ENCODE data around the gene PIP4K2A.
"Not testable (repeated sequence)": the region's sequence is repeated elsewhere in the genome, so short reads cannot be mapped to it uniquely, and the experiment has no call there.

Gene PIP4K2A

DNA sequence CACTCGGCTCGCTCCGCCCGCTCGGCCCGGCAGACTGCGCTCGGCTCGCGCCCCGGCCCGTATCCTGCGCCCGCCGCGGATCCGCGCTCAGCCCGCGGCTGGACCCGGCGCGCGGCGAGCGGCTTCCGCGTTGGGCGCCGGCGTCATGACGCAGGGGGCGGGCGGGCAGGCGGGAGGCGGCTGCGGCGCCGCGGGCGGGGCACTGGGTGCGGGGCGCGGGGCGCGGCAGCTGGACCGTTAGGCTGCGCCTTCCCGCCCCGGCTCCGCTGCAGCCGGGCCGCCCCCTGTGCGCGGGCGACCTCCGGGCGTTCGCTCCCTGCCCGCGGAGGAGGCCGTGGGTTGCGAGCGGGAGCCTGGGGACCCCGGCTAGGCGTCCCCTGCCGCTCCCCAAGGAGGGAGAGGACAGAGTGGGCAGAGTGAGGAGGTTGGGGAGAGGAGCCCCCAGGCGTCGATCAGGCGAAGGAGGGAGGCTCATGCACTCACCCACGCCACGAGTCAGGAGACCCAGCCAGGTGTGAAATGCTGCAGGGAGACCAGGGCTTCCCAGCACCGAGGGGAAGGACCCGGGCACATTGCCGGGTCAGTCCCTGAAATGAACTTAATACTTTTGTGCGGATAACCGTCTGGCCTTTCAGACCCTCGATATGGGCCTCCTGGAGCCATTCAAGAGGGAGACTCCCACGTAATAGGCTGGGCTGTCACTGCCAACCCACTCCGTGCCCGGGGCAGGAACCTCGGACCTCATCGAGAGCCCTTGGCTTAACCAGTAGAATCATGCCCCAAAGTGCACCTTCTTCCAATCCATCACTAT is at the start of gene PIP4K2A:
Gene PIP4K2A, minus strand, starts transcription at position 100 of the 811 bp plus-strand sequence. CDS start 252 bp downstream, outside the sequence.
- DNase-seq: no peak

DNA sequence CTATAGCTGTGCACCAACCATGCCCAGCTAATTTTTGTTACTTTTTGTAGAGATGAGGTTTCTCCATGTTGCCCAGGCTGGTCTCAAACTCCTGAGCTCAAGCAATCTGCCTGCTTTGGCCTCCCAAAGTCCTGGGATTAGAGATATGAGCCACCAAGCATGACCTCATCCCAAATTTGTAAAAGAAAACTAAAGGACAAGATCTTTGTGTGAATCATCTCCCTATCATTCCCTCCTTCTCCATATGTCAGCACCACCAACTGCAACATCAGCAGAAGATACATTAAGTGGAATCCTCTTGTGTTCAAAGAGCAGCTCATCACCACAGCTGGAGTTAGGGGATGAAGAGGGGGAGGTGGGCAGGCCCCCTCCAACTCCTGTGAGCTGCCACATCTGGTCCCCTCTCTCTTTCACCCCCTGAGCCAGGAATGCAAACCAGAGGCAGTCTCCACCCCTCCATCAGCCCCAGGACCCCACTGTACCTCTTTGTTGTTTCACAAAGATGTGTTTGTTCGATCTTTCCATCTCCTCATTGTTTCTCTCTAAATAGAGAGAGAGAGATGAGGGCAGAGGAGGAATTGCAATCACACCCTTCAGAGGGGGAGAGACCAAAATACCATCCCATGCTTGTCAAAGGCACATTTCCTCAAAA is 47.3 kb upstream of the PIP4K2A start:
- DNase-seq: no peak

DNA sequence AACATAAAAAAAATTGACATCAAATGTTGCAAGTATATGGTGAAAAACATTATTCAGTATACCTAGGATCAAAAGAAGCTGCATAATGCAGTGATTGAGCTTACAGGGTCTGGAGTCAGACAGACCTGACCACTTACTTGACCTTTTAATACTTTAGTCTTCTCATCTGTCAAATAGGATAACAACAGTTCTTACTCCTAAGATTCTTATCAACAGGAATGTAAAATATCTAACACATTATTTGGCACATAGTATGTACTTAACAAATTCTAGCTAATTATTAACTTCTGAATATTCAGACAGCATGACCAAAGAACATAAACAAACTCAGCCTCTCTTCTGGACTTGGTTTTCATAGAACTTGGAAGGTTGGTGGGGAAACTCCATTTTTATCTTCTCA is 45.6 kb upstream of the PIP4K2A start:
- no peak for DNase-seq

DNA sequence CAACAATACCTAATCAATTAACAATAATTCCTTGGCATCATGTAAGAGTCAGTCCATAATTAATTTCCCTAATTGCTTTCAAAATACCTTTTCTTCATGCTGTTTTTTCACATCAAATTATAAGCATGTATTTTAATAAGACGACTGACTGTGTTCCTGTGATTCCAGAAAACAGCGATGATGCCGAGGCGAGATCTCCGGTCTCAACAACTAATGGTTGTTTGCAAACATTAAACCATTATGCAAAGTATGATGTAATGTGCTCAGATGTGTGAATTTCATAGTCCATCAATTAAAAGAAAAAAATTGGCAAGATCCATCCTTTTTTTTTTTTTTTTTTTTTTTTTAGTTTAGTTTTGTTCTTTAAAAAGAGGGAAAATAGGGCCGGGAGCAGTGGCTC is 44.5 kb upstream of the PIP4K2A start:
- no peak for DNase-seq

DNA sequence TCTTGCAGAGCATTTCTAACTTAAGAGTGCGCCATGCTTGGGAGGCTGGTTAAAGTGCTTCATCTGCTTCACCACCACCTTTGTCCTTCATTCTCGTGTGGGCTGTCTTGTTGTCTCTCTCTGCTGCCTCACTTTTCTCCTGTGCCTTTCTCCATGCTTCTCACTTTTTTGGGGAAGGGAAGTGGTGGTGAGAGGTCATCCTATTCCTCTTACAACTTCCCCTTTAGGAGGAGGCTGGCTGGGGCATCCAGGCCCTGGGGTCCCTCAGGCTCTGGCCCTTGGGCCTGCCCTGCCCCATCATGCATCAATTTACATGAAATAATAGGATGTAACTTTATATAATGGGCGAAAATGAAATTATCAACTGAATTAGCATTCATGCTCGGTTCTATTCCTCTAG is 39.9 kb upstream of the PIP4K2A start:
- no peak for DNase-seq

DNA sequence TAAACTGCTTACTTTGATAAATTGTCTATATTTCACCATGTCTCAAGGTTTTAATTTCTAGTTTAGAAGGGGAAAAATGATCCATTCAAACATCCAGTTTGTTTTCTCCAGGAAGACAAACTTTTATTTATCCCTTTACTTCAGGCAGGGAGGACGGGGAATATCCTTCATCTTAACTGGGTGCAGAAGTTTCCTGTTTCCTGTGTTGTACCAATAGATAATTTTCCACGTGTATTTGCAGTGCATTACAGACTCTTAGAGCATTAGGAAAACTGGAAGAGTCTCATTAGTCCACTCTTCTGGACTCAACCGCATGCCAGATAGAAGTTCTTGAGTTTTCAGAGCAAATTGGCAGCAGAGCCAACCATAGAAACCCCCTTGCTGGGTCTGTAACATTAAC is 39.4 kb upstream of the PIP4K2A start:
- DNase-seq: no peak

DNA sequence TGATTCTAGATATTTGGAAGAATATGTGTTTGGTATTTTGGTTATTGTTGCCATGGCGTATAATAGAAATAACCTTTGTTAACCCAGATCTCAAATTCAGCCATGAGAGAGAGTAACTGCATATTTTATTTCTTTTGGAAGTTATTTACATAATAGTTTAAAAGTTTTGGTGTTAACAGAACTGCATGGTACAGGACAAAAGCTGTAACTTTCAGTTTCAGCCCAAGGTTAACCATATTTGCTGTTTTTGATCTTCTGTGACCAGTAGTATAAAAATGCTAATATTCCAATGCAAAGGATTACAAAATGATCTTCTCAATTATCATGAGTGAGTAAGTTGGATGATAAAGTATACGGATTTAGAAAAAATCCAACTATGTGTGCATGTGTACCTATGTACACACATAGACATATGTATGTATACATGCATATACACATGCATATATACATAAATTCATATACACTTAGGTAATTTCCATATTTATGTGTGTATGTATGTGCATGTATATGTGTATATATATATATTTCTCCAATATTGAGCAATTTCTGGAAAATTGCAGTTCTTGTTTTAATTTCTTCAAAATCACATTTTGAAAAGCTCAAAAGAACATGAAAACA is 38.0 kb upstream of the PIP4K2A start:
- DNase-seq: no peak

DNA sequence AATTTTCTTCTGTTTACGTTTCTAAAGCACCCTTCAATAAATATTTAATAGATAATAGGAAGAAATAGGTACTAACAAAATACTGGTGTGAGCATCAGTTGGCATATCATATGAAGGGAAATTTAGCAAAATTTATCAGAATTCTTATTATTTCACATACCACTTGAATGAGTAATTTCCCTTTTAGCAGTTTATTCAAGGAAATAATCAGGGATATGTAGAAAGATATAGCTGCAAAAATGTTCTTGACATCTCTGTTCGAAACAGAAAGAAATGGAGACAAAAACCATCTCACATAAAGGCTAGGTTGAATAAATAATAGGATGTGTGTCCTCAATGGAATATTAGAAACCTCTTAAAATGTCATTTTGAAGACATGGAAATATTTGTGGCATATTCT is 35.8 kb upstream of the PIP4K2A start:
- no peak for DNase-seq

- not testable (repeated sequence) for DNase-seq
Measured at GRCh38 chr10:22744858-22745257, 30.5 kb upstream of the PIP4K2A start.

- DNase-seq: peak; percentile 52
Measured at GRCh38 chr10:22742678-22743077, 28.3 kb upstream of the PIP4K2A start.

- not testable (repeated sequence) for DNase-seq
Measured at GRCh38 chr10:22741631-22742030, 27.3 kb upstream of the PIP4K2A start.

- no peak for DNase-seq
Measured at GRCh38 chr10:22740180-22740579, 25.8 kb upstream of the PIP4K2A start.

- DNase-seq: no peak
Measured at GRCh38 chr10:22737587-22737986, 23.2 kb upstream of the PIP4K2A start.

DNA sequence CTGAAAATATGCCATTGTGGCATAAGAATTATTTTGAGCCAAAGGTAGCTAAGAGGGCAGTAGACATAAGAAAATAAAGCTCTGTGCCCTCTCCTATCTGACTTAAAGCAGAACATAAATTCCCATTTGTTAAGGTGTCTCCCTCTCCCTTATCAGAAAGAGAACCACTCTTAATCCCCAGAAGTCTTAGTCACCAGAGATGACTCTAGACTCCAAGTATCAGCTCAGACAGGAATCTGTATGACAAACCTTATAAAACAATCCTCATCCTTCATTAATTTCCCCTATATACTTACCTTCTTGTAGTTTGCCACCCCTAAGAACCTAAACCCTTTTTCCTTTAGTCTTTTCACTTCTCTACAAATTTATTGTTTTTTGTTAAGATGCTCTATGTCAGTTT is 21.8 kb upstream of the PIP4K2A start:
- DNase-seq: no peak

DNA sequence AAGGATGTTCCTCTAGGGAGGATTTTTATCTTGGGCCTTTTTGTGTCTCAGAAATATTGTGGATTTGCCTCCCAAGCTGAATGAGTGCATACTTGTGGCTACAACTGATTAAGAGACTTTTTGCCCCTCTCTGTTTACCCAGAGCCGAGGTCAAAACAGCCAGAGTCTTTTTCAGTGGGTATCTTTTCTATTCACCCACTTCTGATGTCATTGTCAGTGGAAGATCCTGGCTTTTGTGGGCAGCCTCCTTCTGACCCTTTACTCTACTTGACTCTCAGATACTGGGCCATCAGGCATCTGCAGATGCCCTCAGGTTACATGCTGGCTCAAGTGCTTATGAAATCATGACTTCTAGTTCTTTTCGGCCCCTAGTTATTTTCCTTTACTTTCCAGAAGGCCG is 19.6 kb upstream of the PIP4K2A start:
- DNase-seq: no peak

- DNase-seq: no peak
Measured at GRCh38 chr10:22727663-22728062, 13.3 kb upstream of the PIP4K2A start.

GRCh38 chr10:22727112-22727511 is 12.7 kb upstream of the PIP4K2A start:
- no peak for DNase-seq

- no peak for DNase-seq
Measured at GRCh38 chr10:22724773-22725172, 10.4 kb upstream of the PIP4K2A start.

DNA sequence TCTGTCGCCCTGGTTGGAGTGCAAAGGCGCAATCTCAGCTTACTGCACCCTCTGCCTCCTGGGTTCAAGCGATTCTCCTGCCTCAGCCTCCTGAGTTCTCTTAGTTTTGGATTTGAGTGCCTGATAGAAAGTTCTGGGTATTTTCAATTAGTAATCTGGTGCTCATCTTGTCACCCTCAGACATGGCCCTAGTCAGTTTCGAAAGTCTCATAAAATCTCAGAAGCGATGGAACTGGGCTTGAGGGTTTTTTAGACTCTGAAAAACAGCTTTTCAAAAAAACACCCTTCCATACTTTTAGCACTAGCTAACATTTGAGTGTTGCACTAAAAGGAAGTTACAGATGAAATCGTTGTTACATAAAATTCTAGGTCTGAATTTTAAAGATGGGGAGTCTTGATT is 9.4 kb upstream of the PIP4K2A start:
- no peak for DNase-seq

- DNase-seq: peak; percentile 21
Measured at GRCh38 chr10:22723343-22723779, 9.0 kb upstream of the PIP4K2A start.

DNA sequence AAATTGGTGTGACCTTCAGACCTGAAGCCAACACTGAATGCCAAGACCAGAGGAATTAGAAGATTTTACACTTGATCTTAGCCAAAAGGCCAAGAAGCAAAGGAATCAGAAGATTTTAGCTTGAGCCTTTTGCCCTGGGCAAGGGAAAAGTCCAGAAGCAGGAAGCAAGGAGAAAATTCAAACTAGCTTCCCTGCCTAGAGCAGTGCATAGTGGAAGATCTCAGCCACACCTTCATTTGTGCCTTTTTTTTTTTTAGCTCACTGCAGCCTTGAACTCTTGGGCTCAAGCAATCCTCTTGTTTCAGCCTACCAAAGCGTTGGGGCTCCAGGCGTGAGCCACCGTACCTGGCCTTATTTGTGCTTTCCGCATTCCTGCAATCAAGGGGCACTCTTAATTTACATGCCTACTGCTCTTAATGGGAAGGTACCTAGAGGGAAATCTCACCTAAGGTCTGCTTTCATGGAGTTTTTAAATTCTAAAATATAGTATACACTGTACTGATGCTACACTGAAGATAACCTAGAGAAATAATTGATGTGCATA is 8.3 kb upstream of the PIP4K2A start:
- no peak for DNase-seq

GRCh38 chr10:22720667-22721066 is 6.3 kb upstream of the PIP4K2A start:
- no peak for DNase-seq

GRCh38 chr10:22719406-22720042 is 5.1 kb upstream of the PIP4K2A start:
- no peak for DNase-seq

All from SIG-M5 (cell line).